T-helper 2 cell treated with Interferon-gamma antibody and Interleukin-4, amounts not matched to agents 5 μg/mL and 100 μg/mL, for 36 hours (primary cell): ENCODE measurements around the gene DAND5.

ENCODE experiments used
- DNase-seq: peaks from one replicate; pipeline ENCODE4 v3.0.0; 2021; ENCODE audit warnings: low spot score
- H3K27ac Mint-ChIP-seq: one replicate; pipeline ENCODE4 v1.8.0; 2021; ENCODE audit warnings: mild to moderate bottlenecking, mixed read lengths
- H3K27me3 Mint-ChIP-seq: one replicate; pipeline ENCODE4 v1.8.0; 2021; ENCODE audit warnings: low read depth, mixed read lengths
- H3K36me3 Mint-ChIP-seq: one replicate; pipeline ENCODE4 v1.8.0; 2021; ENCODE audit warnings: low read depth, mixed read lengths
- H3K4me1 Mint-ChIP-seq: one replicate; pipeline ENCODE4 v1.8.0; 2021; ENCODE audit warnings: low read depth, mixed read lengths
- H3K4me3 Mint-ChIP-seq: one replicate; pipeline ENCODE4 v1.8.0; 2022; ENCODE audit warnings: mild to moderate bottlenecking, moderate library complexity, mixed read lengths
- H3K9me3 Mint-ChIP-seq: one replicate; pipeline ENCODE4 v1.8.0; 2021; ENCODE audit warnings: mixed read lengths

Gene DAND5

DNA sequence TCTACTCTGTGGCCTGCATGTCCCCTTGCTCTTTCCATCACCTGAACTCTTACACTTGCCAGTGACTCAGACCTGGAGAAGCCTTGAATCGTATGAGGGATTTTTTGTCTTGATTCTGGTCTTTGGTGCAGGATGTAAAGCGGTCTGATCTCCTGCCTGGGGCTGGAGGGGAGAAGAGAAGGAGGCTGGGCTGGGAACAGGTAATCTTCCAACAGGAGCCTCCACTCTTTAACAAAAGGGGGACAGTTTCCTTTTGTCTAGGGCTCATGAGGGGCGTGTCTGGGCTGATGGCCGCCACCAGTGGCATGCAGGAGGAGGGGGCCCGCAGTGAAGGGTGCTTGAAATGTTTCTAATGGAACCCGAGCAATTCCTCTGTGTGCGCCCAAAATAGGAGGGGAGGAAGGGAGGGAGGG is 50.6 kb downstream of the DAND5 start:
- Mint-ChIP-seq H3K4me3 (no peak overlapping the region), H3K9me3 (no peaks in the 10 kb centered on the region), H3K36me3 (no peaks in the 10 kb centered on the region), H3K27ac (no peak overlapping the region), H3K27me3 (peaks cover 71% of the 10 kb centered on the region), H3K4me1 (peaks cover 11% of the 10 kb centered on the region)
- no peak for DNase-seq

- H3K27ac Mint-ChIP-seq = no peak overlapping the region
- no peaks in the 10 kb centered on the region for H3K9me3 Mint-ChIP-seq
- peaks cover 11% of the 10 kb centered on the region for H3K4me1 Mint-ChIP-seq
- H3K36me3 Mint-ChIP-seq = no peaks in the 10 kb centered on the region
- DNase-seq = no peak
- peak overlapping the region; percentile 50 for H3K4me3 Mint-ChIP-seq
- peaks cover 74% of the 10 kb centered on the region for H3K27me3 Mint-ChIP-seq
Measured at GRCh38 chr19:13022111-13022858, 52.9 kb downstream of the DAND5 start.

GRCh38 chr19:13022859-13023636 is 53.7 kb downstream of the DAND5 start:
- Mint-ChIP-seq H3K9me3 (no peaks in the 10 kb centered on the region), H3K27me3 (peaks cover 66% of the 10 kb centered on the region), H3K36me3 (no peaks in the 10 kb centered on the region), H3K4me3 (peak overlapping the region; percentile 71), H3K27ac (no peak overlapping the region), H3K4me1 (peaks cover 11% of the 10 kb centered on the region)
- no peak for DNase-seq

- H3K36me3 Mint-ChIP-seq = no peaks in the 10 kb centered on the region
- H3K9me3 Mint-ChIP-seq = no peaks in the 10 kb centered on the region
- no peak overlapping the region for H3K27ac Mint-ChIP-seq
- DNase-seq = no peak
- peak overlapping the region; percentile 71 for H3K4me3 Mint-ChIP-seq
- peaks cover 11% of the 10 kb centered on the region for H3K4me1 Mint-ChIP-seq
- peaks cover 66% of the 10 kb centered on the region for H3K27me3 Mint-ChIP-seq
Measured at GRCh38 chr19:13023656-13024055, 54.3 kb downstream of the DAND5 start.
